ENCODE measurements around the gene HADHA.

The HADHA gene

DNA sequence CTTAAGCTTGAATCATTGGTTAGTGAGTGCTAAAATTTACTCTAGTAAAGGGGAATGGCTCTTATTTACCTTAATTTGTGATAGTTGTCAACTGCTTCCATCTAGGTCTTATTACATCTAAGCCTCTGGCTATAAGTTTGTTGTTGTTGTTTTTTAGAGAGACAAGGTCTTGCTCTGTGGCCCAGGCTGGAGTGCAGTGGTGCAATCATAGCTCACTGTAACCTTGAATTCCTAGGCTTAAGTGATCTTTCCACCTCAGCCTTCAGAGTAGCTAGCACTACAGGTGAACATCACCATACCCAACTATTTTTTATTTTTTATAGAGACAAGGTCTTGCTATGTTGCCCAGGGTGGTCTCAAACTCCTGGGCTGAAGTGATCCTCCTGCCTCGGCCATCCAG, 6.6 kb downstream of the HADHA start:
- H3F3A ChIP-seq (ENCODE audit: insufficient read depth, low read length): 0 out of 2 replicates have a peak, but pooled peaks cover 7% of the 10 kb centered on the region
- TF ChIP-seq, protein P1, sequence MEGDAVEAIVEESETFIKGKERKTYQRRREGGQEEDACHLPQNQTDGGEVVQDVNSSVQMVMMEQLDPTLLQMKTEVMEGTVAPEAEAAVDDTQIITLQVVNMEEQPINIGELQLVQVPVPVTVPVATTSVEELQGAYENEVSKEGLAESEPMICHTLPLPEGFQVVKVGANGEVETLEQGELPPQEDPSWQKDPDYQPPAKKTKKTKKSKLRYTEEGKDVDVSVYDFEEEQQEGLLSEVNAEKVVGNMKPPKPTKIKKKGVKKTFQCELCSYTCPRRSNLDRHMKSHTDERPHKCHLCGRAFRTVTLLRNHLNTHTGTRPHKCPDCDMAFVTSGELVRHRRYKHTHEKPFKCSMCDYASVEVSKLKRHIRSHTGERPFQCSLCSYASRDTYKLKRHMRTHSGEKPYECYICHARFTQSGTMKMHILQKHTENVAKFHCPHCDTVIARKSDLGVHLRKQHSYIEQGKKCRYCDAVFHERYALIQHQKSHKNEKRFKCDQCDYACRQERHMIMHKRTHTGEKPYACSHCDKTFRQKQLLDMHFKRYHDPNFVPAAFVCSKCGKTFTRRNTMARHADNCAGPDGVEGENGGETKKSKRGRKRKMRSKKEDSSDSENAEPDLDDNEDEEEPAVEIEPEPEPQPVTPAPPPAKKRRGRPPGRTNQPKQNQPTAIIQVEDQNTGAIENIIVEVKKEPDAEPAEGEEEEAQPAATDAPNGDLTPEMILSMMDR (IDR thresholded peaks at IDR 0.05; ENCODE audit: low read length): no peak
- TF ChIP-seq EZH2phosphoT487 (IDR thresholded peaks at IDR 0.05; ENCODE audit: low read length) (no peak), EZH2 (optimal IDR thresholded peaks at IDR 0.05; ENCODE audit: low read depth, low read length) (no peak)
- H3K4me1 ChIP-seq (ENCODE audit: low read length): peaks cover 14% of the 10 kb centered on the region
- H3K27ac ChIP-seq (ENCODE audit: low read length): no peak overlapping the region
- no peak overlapping the region for H2AFZ ChIP-seq (ENCODE audit: low read length)
- H3K4me3 ChIP-seq (ENCODE audit: low read length): no peak overlapping the region
- H3K27me3 ChIP-seq (replicated peaks; ENCODE audit: insufficient read depth, low read length): no peaks in the 10 kb centered on the region
- no peaks in the 10 kb centered on the region for H3K9me2 ChIP-seq (replicated peaks; ENCODE audit: insufficient read depth, low read length)
- peaks cover 52% of the 10 kb centered on the region for H3K79me2 ChIP-seq (ENCODE audit: low read length)
- no peaks in the 10 kb centered on the region for H3K9me3 ChIP-seq (replicated peaks; ENCODE audit: insufficient read depth, low read length)
- no peaks in the 10 kb centered on the region for H4K20me1 ChIP-seq (ENCODE audit: insufficient read depth, low read length)
- DNase-seq: no peak
- H3K4me2 ChIP-seq (ENCODE audit: low read depth, low read length): no peak overlapping the region
- H3K9ac ChIP-seq (ENCODE audit: low read length): no peak overlapping the region
- peaks cover 16% of the 10 kb centered on the region; the same call in 1 of the 2 replicates for H3K36me3 ChIP-seq (replicated peaks; ENCODE audit: insufficient read depth, low read length)

DNA sequence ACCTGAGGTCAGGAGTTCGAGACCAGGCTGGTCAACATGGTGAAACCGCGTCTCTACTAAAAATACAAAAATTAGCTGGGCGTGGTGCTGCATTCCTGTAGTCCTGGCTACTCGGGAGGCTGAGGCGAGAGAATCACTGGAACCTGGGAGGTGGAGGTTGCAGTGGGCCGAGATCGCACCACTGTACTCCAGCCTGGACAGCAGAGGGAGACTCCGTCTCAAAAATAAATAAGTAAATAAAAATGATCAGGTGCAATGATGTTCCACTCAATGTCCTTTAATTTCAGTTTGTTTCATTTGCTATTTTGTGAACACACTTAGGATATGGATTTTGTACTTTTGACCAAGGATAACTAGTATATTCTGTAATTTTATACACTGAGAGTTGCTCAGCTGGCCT, 9.3 kb downstream of the HADHA start:
- no peak for TF ChIP-seq EZH2 (optimal IDR thresholded peaks at IDR 0.05; ENCODE audit: low read depth, low read length)
- TF ChIP-seq, protein P1 (IDR thresholded peaks at IDR 0.05; ENCODE audit: low read length): no peak
- TF ChIP-seq EZH2phosphoT487 (IDR thresholded peaks at IDR 0.05; ENCODE audit: low read length): no peak
- Histone ChIP-seq H3F3A (ENCODE audit: insufficient read depth, low read length) (no peaks in the 10 kb centered on the region), H3K4me1 (ENCODE audit: low read length) (no peaks in the 10 kb centered on the region)

DNA sequence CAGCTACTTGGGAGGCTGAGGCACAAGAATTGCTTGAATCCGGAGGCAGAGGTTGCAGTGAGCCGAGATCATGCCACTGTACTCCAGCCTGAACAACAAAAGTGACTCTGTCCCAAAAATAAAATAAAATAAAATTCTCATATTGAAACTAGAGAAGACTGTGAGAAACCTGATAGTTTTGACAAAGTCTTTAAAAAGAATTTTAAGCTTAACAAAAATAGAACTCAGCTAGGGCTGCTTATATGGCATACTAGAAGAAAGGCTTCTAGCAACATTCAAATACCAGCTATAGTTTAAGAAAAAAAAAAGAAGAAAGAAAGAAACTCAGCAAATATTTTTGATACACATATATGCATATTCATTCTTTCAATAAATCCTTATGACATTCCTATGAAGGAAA, 13.6 kb downstream of the HADHA start:
- no peaks in the 10 kb centered on the region for H3K27me3 ChIP-seq (replicated peaks; ENCODE audit: insufficient read depth, low read length)
- no peaks in the 10 kb centered on the region for H4K20me1 ChIP-seq (ENCODE audit: insufficient read depth, low read length)
- H3K9ac ChIP-seq (ENCODE audit: low read length): no peak overlapping the region
- TF ChIP-seq EZH2 (optimal IDR thresholded peaks at IDR 0.05; ENCODE audit: low read depth, low read length) (no peak), EZH2phosphoT487 (IDR thresholded peaks at IDR 0.05; ENCODE audit: low read length) (no peak)
- TF ChIP-seq, protein P1 (IDR thresholded peaks at IDR 0.05; ENCODE audit: low read length): no peak
- no peak overlapping the region for H3K4me2 ChIP-seq (ENCODE audit: low read depth, low read length)
- DNase-seq: no peak
- no peaks in the 10 kb centered on the region for H3F3A ChIP-seq (ENCODE audit: insufficient read depth, low read length)
- H3K9me3 ChIP-seq (replicated peaks; ENCODE audit: insufficient read depth, low read length): no peaks in the 10 kb centered on the region
- no peaks in the 10 kb centered on the region for H3K9me2 ChIP-seq (replicated peaks; ENCODE audit: insufficient read depth, low read length)
- no peak overlapping the region for H3K27ac ChIP-seq (ENCODE audit: low read length)
- H3K79me2 ChIP-seq (ENCODE audit: low read length): peaks cover 3% of the 10 kb centered on the region; the same call in 1 of the 2 replicates
- H3K4me3 ChIP-seq (ENCODE audit: low read length): no peak overlapping the region
- H3K4me1 ChIP-seq (ENCODE audit: low read length): no peaks in the 10 kb centered on the region
- H2AFZ ChIP-seq (ENCODE audit: low read length): no peak overlapping the region
- peaks cover 27% of the 10 kb centered on the region for H3K36me3 ChIP-seq (replicated peaks; ENCODE audit: insufficient read depth, low read length)

More for the DNA sequence above, 9.3 kb downstream of the HADHA start:
- Histone ChIP-seq H3K27me3 (replicated peaks; ENCODE audit: insufficient read depth, low read length) (no peaks in the 10 kb centered on the region), H3K36me3 (replicated peaks; ENCODE audit: insufficient read depth, low read length) (peaks cover 26% of the 10 kb centered on the region), H3K27ac (ENCODE audit: low read length) (no peak overlapping the region), H3K9me3 (replicated peaks; ENCODE audit: insufficient read depth, low read length) (no peaks in the 10 kb centered on the region), H3K79me2 (ENCODE audit: low read length) (peaks cover 24% of the 10 kb centered on the region), H3K9me2 (replicated peaks; ENCODE audit: insufficient read depth, low read length) (no peaks in the 10 kb centered on the region), H3K9ac (ENCODE audit: low read length) (no peak overlapping the region), H2AFZ (ENCODE audit: low read length) (no peak overlapping the region), H3K4me2 (ENCODE audit: low read depth, low read length) (no peak overlapping the region), H3K4me3 (ENCODE audit: low read length) (no peak overlapping the region), H4K20me1 (ENCODE audit: insufficient read depth, low read length) (no peaks in the 10 kb centered on the region)
- no peak for DNase-seq
